GM10266 (cell line): ENCODE measurements around the gene C1orf50.

Source experiments
- DNase-seq: peaks from one replicate; pipeline ENCODE4 v3.0.0; 2012; ENCODE audit errors: extremely low spot score
- CTCF ChIP-seq: IDR thresholded peaks from 2 replicates; pipeline ENCODE4 v1.5.1; 2012; ENCODE audit warnings: mild to moderate bottlenecking, low read depth; ENCODE audit not compliant: control insufficient read depth, insufficient read depth; ENCODE audit errors: missing control alignments

C1orf50 gene

GRCh38 chr1:42784946-42785693 lies 18.1 kb downstream of the C1orf50 start, which contains the start of gene TMEM269:
TSS of gene TMEM269 (plus strand) at chr1:42784991. CDS start at chr1:42789894, 4,903 bp downstream.
- DNase-seq: peak; percentile 57

GRCh38 chr1:42786097-42786496 lies 19.0 kb downstream of the C1orf50 start:
- TF ChIP-seq CTCF: no peak
- DNase-seq: no peak

More at GRCh38 chr1:42784946-42785693, 18.1 kb downstream of the C1orf50 start, which contains the start of gene TMEM269:
- no peak for TF ChIP-seq CTCF

- DNase-seq: no peak
- no peak for TF ChIP-seq CTCF
These were observed 21.0 kb downstream of the C1orf50 start for GRCh38 chr1:42788021-42788420.

- no peak for TF ChIP-seq CTCF
- DNase-seq: no peak
These were observed 26.8 kb downstream of the C1orf50 start for GRCh38 chr1:42793824-42794223.

DNA sequence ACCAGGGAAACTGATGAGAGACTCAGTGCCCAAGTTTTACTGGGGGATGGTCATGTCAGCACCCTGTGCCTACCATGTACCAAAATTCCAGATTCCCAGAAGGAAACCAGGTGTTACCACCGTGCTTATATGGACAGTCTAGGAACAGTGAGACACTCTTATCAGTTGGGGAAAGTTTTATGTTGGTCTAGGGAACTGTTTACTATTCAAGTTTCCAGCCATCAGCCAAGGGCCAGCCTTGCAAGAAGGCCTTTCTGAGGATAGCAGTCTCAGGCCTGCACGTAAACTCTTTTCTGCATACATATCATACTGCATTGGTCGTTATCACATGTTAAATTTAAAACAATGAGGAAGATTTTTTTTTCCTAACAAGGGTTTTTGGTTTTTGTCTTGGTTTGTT lies 30.4 kb downstream of the C1orf50 start:
- no peak for TF ChIP-seq CTCF
- no peak for DNase-seq

- no peak for TF ChIP-seq CTCF
- no peak for DNase-seq
These were observed 30.9 kb downstream of the C1orf50 start for GRCh38 chr1:42797979-42798378.

GRCh38 chr1:42801832-42802473 lies 34.9 kb downstream of the C1orf50 start:
- no peak for TF ChIP-seq CTCF
- DNase-seq: no peak
